ENCODE data around the gene RASD2.

The RASD2 gene

DNA sequence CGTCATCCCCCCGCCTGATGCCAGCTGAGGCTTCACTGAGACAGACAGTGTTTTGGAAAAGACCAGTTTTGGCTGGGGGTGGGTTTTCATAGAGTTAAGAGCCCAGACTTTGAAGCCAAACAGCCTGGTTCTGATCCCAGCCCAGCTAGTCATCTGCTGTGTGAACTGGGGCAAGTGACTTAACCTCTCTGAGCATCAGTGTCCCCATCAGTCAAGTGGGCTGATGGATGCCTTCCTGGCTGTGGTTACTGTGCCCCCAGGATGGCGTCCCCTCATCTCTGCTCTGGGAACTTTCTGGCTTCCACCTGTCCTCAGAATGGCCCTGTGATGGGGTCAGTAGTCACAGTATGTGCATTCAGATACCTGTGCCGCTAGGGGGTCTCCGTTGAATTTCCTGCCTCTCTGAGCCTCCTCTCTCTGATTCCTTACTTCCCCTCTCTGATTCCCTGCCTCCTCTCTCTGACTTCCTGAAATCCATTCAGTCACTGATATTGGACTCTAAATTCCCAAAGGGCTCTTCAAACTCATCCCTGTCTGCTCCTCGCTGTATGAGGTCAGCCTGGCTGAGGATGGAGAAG is 2.4 kb downstream of the RASD2 start:
- Histone ChIP-seq H3K27ac (no peak overlapping the region), H3K36me3 (ENCODE audit: insufficient read depth, low read length) (no peaks in the 10 kb centered on the region), H3K9me3 (ENCODE audit: low read depth, low read length) (no peaks in the 10 kb centered on the region), H3K4me3 (no peak overlapping the region), H3K9ac (ENCODE audit: insufficient read length) (no peak overlapping the region)
- no peak for DNase-seq (ENCODE audit: low read depth, low spot score)
- TF ChIP-seq FOXP2 (optimal IDR thresholded peaks at IDR 0.05; ENCODE audit: control extremely low read depth, extremely low read length, insufficient read depth): no peak
- no peak for TF ChIP-seq EZH2 (IDR thresholded peaks at IDR 0.05)
- TF ChIP-seq POLR2AphosphoS5 (IDR thresholded peaks at IDR 0.05; ENCODE audit: borderline replicate concordance, low read depth, low read length): no peak

DNA sequence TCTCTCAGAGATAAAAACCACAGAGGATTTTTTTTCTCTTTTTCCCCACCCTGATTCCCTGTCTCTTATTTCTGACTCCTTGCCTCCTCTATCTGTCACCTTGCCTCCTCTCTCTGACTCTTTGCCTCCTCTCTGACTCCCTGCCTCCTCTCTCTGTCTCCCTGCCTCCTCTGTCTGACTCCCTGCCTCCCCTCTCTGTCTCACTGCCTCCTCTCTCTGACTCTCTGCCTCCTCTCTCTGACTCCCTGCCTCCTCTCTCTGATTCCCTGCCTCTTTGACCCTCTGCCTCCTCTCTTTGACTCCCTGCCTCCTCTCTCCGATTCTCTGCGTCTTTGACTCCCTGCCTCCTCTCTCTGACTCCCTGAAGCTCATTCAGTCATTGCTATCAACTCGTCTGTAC is 3.1 kb downstream of the RASD2 start:
- no peak for DNase-seq (ENCODE audit: low read depth, low spot score)
- H3K4me3 ChIP-seq: no peak overlapping the region
- TF ChIP-seq POLR2AphosphoS5 (IDR thresholded peaks at IDR 0.05; ENCODE audit: borderline replicate concordance, low read depth, low read length) (no peak), EZH2 (IDR thresholded peaks at IDR 0.05) (no peak), FOXP2 (optimal IDR thresholded peaks at IDR 0.05; ENCODE audit: control extremely low read depth, extremely low read length, insufficient read depth) (no peak)
- H3K9ac ChIP-seq (ENCODE audit: insufficient read length): no peak overlapping the region
- H3K36me3 ChIP-seq (ENCODE audit: insufficient read depth, low read length): no peaks in the 10 kb centered on the region
- H3K9me3 ChIP-seq (ENCODE audit: low read depth, low read length): no peaks in the 10 kb centered on the region
- no peak overlapping the region for H3K27ac ChIP-seq

- no peak overlapping the region for H3K9ac ChIP-seq (ENCODE audit: insufficient read length)
- H3K9me3 ChIP-seq (ENCODE audit: low read depth, low read length): no peaks in the 10 kb centered on the region
- no peak for DNase-seq (ENCODE audit: low read depth, low spot score)
- H3K27ac ChIP-seq: no peak overlapping the region
- TF ChIP-seq EZH2 (IDR thresholded peaks at IDR 0.05): no peak
- no peak overlapping the region for H3K4me3 ChIP-seq
- H3K36me3 ChIP-seq (ENCODE audit: insufficient read depth, low read length): no peaks in the 10 kb centered on the region
These were observed 3.6 kb downstream of the RASD2 start for GRCh38 chr22:35544189-35544588.

DNA sequence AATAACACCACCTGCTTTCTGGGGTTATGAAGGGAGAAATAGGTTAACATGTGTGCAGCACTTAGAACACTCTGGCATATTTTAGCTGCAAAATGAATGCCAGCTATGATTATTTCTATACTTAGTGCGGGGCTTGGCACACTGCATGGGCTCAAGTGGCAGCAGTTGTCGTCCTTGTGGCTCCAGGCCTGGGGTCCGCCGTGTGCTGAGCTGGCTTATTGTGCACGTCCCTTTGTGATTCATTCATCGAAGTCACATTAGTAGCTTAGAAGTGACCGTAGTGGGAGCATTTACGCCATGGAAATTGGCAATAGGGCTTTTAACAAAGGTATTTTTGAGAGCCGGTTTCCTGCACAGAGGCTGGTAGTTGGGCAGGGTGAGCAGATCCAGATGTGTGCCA is 4.2 kb downstream of the RASD2 start:
- no peak overlapping the region for H3K27ac ChIP-seq
- TF ChIP-seq FOXP2 (optimal IDR thresholded peaks at IDR 0.05; ENCODE audit: control extremely low read depth, extremely low read length, insufficient read depth) (no peak), EZH2 (IDR thresholded peaks at IDR 0.05) (no peak), POLR2AphosphoS5 (IDR thresholded peaks at IDR 0.05; ENCODE audit: borderline replicate concordance, low read depth, low read length) (no peak)
- H3K4me3 ChIP-seq: no peak overlapping the region
- no peak overlapping the region for H3K9ac ChIP-seq (ENCODE audit: insufficient read length)
- no peaks in the 10 kb centered on the region for H3K36me3 ChIP-seq (ENCODE audit: insufficient read depth, low read length)
- DNase-seq (ENCODE audit: low read depth, low spot score): no peak
- H3K9me3 ChIP-seq (ENCODE audit: low read depth, low read length): no peaks in the 10 kb centered on the region

GRCh38 chr22:35546886-35547285 is 6.3 kb downstream of the RASD2 start:
- DNase-seq (ENCODE audit: low read depth, low spot score): no peak
- no peaks in the 10 kb centered on the region for H3K36me3 ChIP-seq (ENCODE audit: insufficient read depth, low read length)
- H3K9me3 ChIP-seq (ENCODE audit: low read depth, low read length): no peaks in the 10 kb centered on the region
- no peak overlapping the region for H3K27ac ChIP-seq
- TF ChIP-seq FOXP2 (optimal IDR thresholded peaks at IDR 0.05; ENCODE audit: control extremely low read depth, extremely low read length, insufficient read depth) (no peak), POLR2AphosphoS5 (IDR thresholded peaks at IDR 0.05; ENCODE audit: borderline replicate concordance, low read depth, low read length) (no peak), EZH2 (IDR thresholded peaks at IDR 0.05) (no peak)
- no peak overlapping the region for H3K9ac ChIP-seq (ENCODE audit: insufficient read length)
- H3K4me3 ChIP-seq: no peak overlapping the region

DNA sequence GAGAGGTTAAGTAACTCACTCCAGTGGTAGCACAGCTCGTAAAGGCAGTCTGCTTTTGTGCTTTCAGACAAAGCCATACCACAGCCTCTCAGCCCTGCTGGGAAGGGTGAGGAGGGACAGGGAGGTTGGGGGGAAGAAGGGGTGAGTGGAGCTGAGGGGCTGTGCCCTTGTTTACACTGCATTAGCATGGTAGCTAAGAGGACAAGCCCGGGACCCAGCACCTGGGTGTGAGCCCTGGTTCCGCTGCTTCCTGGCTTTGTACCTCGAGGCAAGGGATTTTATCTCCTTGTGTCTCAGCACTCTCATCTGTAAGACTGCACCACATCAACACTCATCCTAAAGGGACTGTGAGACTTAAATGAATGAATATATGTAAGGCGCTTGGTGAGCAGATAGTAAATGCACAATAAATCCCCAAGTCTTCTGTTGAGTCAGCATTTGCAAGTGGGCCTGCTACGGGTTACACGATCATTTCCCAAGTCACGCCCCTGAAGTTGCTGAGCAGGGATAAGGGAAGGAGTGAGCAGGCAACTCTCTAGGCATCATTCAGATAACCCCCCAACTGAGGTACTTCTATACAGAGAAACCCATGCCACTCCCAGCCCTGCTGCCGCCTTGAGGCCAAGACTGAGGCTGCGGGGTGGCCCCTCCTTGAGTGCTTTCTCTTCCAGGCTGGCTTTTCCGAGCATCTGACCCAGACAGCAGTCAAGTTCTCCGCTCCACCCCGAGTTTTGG is 7.5 kb downstream of the RASD2 start:
- Histone ChIP-seq H3K27ac (no peak overlapping the region), H3K4me3 (no peak overlapping the region), H3K36me3 (ENCODE audit: insufficient read depth, low read length) (no peaks in the 10 kb centered on the region), H3K9me3 (ENCODE audit: low read depth, low read length) (no peaks in the 10 kb centered on the region), H3K9ac (ENCODE audit: insufficient read length) (no peak overlapping the region)
- DNase-seq (ENCODE audit: low read depth, low spot score): no peak
- TF ChIP-seq EZH2 (IDR thresholded peaks at IDR 0.05): no peak
- no peak for TF ChIP-seq FOXP2 (optimal IDR thresholded peaks at IDR 0.05; ENCODE audit: control extremely low read depth, extremely low read length, insufficient read depth)
- TF ChIP-seq POLR2AphosphoS5 (IDR thresholded peaks at IDR 0.05; ENCODE audit: borderline replicate concordance, low read depth, low read length): no peak

- no peak overlapping the region for H3K9ac ChIP-seq (ENCODE audit: insufficient read length)
- DNase-seq (ENCODE audit: low read depth, low spot score): no peak
- no peak overlapping the region for H3K27ac ChIP-seq
- TF ChIP-seq EZH2 (IDR thresholded peaks at IDR 0.05) (no peak), POLR2AphosphoS5 (IDR thresholded peaks at IDR 0.05; ENCODE audit: borderline replicate concordance, low read depth, low read length) (no peak), FOXP2 (optimal IDR thresholded peaks at IDR 0.05; ENCODE audit: control extremely low read depth, extremely low read length, insufficient read depth) (no peak)
- H3K4me3 ChIP-seq: no peak overlapping the region
- no peaks in the 10 kb centered on the region for H3K9me3 ChIP-seq (ENCODE audit: low read depth, low read length)
- no peaks in the 10 kb centered on the region for H3K36me3 ChIP-seq (ENCODE audit: insufficient read depth, low read length)
These were observed 8.1 kb downstream of the RASD2 start for GRCh38 chr22:35548722-35549112.

- Histone ChIP-seq H3K36me3 (ENCODE audit: insufficient read depth, low read length) (no peaks in the 10 kb centered on the region), H3K9ac (ENCODE audit: insufficient read length) (no peak overlapping the region), H3K9me3 (ENCODE audit: low read depth, low read length) (no peaks in the 10 kb centered on the region), H3K4me3 (no peak overlapping the region), H3K27ac (no peak overlapping the region)
- TF ChIP-seq POLR2AphosphoS5 (IDR thresholded peaks at IDR 0.05; ENCODE audit: borderline replicate concordance, low read depth, low read length) (no peak), FOXP2 (optimal IDR thresholded peaks at IDR 0.05; ENCODE audit: control extremely low read depth, extremely low read length, insufficient read depth) (no peak), EZH2 (IDR thresholded peaks at IDR 0.05) (no peak)
- DNase-seq (ENCODE audit: low read depth, low spot score): no peak
These were observed 8.7 kb downstream of the RASD2 start for GRCh38 chr22:35549328-35549727.

All from SK-N-MC (cell line).